ENCODE data around the gene NRP1. TPM values are rescaled to one million over a fixed set of nuclear protein-coding genes. Genes with fewer than 3 reads are reported as not detected.

NRP1 gene
- total RNA-seq, 4 donors from 2014 or later, result 91.8 to 175 (median 142) TPM

Small RNAs within 50 kb of the gene (small RNA-seq; reads per million reads assigned to genes)
- gene AL353600.1 (not detected), gene RN7SL398P (not detected)
